SH-SY5Y (cell line): ENCODE results near the gene ATF7IP.

Experiments used
- GATA2 ChIP-seq: IDR thresholded peaks from 2 replicates; pipeline ENCODE4 v1.6.1; 2011; ENCODE audit warnings: mild to moderate bottlenecking, low read depth, low read length
- GATA3 ChIP-seq: IDR thresholded peaks from 2 replicates; pipeline ENCODE4 v1.6.1; 2011; ENCODE audit warnings: low read depth, mild to moderate bottlenecking, low read length, moderate library complexity

- TF ChIP-seq GATA2: no peak
- no peak for TF ChIP-seq GATA3
Observed at GRCh38 chr12:14547571-14547970, 182.1 kb downstream of the ATF7IP start.
